Left kidney (tissue), 2 donors: ENCODE measurements around the gene ABLIM2. TPM values are rescaled to one million over a fixed set of nuclear protein-coding genes. Genes with fewer than 3 reads are reported as not detected.

Source experiments
- DNase-seq: peaks from one replicate; pipeline ENCODE4 v3.0.0-alpha.2; 2013
- polyA plus RNA-seq: library from polyadenylated mRNA; unstranded; fragments of 120-200 nt; gene quantifications from one replicate; pipeline ENCODE4 v1.2.1, GENCODE V29; 2013; ENCODE audit not compliant: insufficient read length

ABLIM2 gene
- polyA plus RNA-seq, 1 donor = 6.8 TPM

- no peak for DNase-seq
Observed at GRCh38 chr4:8070736-8071718, 87.6 kb downstream of the ABLIM2 start.

GRCh38 chr4:8069102-8069752 lies 89.4 kb downstream of the ABLIM2 start:
- DNase-seq = no peak

GRCh38 chr4:8067945-8068896 lies 90.4 kb downstream of the ABLIM2 start:
- no peak for DNase-seq

- DNase-seq = no peak
Observed at GRCh38 chr4:8067274-8067936, 91.2 kb downstream of the ABLIM2 start.

- no peak for DNase-seq
Observed at GRCh38 chr4:8066336-8066931, 92.2 kb downstream of the ABLIM2 start.

GRCh38 chr4:8063974-8064563 lies 94.5 kb downstream of the ABLIM2 start:
- DNase-seq = no peak

GRCh38 chr4:8061573-8061972 lies 97.0 kb downstream of the ABLIM2 start:
- no peak for DNase-seq

- DNase-seq = no peak
Observed at GRCh38 chr4:8061145-8061544, 97.5 kb downstream of the ABLIM2 start.

- DNase-seq = no peak
Observed at GRCh38 chr4:8060632-8061031, 98.0 kb downstream of the ABLIM2 start.

GRCh38 chr4:8058031-8058479 lies 100.6 kb downstream of the ABLIM2 start:
- no peak for DNase-seq

GRCh38 chr4:8055206-8055605 lies 103.4 kb downstream of the ABLIM2 start:
- no peak for DNase-seq

- no peak for DNase-seq
Observed at GRCh38 chr4:8053688-8054449, 104.7 kb downstream of the ABLIM2 start.

GRCh38 chr4:8052160-8052691 lies 106.4 kb downstream of the ABLIM2 start:
- DNase-seq = no peak

- DNase-seq = no peak
Observed at GRCh38 chr4:8051644-8052043, 107.0 kb downstream of the ABLIM2 start.

GRCh38 chr4:8050555-8051206 lies 107.9 kb downstream of the ABLIM2 start:
- peak; percentile 81 for DNase-seq

- DNase-seq = no peak
Observed at GRCh38 chr4:8050180-8050554, 108.4 kb downstream of the ABLIM2 start.

GRCh38 chr4:8048856-8049676 lies 109.5 kb downstream of the ABLIM2 start:
- DNase-seq = no peak
